Stimulated activated naive CD4-positive, alpha-beta T cell treated with Interleukin-2 at 50 U/mL for 16 hours (primary cell): ENCODE measurements around the gene PDE3B.
"Not testable (repeated sequence)": the region's sequence is repeated elsewhere in the genome, so short reads cannot be mapped to it uniquely, and the experiment has no call there.

Experiments used
- DNase-seq: peaks from one replicate; lab custom pipeline; 2025; lab: John Stamatoyannopoulos, UW

The PDE3B gene

GRCh38 chr11:14641801-14642200, 1.8 kb upstream of the PDE3B start:
- no peak for DNase-seq

DNA sequence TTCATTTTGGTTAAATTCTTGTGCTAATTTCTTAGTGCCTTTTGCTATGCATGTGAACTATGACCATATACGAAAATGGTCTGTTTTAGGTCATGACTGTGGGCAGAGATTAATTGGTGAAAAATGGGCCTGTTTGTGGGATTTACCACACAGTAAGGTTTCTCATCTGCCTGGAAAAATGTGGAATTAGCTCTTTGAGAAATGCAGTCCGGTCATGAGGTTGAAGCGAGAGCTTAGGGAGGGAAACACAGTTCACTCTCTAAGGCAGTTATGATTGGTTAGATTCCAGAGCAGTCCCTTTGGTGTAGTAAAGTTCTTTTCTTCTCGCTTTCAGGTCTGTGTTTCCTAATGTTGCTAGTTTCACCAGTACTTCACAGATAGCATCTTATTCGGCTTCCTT, 1.2 kb upstream of the PDE3B start:
- DNase-seq: no peak

DNA sequence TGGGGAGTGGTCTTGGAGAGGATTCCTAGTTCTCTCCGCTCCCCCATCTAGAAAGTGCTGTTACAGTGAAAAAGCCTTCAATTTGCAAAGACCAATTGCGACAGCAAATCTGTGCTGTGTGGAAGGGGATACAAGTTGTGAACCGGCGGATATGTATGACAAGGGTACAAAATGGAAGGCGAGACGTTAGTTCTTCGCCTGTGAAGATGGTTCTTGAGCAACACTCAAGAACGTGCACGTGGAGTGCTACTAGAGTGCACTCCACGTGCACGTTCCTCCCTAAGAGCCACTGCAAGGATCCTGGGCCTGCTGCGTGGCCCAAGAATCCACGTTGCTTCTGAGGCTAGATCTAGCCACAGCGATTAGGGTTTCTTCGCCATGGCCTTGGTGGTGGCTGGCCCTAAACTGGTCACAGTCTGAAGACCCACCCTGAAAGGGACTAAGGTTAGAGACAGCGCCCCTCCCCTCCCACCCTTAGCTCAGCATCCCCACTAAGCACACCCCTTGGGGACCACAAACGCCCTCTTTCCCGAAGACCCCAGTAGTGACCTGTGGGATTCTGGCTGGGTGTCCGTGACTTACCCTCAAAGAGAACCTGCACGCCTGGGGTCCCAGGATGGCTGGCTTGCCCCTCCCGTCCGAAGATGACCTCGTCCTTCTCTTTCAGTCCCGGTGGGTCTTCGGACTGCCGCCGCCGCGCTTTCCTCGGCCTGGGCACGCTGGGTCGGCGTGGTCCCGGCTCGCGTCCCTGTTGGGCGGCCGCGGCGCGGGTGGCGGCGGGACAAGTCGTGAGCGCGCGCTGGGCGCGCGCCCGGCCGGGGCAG, 519 bp upstream of the PDE3B start:
- no peak for DNase-seq

DNA sequence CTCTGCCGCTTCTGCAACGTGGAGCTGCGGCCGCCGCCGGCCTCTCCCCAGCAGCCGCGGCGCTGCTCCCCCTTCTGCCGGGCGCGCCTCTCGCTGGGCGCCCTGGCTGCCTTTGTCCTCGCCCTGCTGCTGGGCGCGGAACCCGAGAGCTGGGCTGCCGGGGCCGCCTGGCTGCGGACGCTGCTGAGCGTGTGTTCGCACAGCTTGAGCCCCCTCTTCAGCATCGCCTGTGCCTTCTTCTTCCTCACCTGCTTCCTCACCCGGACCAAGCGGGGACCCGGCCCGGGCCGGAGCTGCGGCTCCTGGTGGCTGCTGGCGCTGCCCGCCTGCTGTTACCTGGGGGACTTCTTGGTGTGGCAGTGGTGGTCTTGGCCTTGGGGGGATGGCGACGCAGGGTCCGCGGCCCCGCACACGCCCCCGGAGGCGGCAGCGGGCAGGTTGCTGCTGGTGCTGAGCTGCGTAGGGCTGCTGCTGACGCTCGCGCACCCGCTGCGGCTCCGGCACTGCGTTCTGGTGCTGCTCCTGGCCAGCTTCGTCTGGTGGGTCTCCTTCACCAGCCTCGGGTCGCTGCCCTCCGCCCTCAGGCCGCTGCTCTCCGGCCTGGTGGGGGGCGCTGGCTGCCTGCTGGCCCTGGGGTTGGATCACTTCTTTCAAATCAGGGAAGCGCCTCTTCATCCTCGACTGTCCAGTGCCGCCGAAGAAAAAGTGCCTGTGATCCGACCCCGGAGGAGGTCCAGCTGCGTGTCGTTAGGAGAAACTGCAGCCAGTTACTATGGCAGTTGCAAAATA, 816 bp downstream of the PDE3B start:
- DNase-seq: peak; percentile 24

DNA sequence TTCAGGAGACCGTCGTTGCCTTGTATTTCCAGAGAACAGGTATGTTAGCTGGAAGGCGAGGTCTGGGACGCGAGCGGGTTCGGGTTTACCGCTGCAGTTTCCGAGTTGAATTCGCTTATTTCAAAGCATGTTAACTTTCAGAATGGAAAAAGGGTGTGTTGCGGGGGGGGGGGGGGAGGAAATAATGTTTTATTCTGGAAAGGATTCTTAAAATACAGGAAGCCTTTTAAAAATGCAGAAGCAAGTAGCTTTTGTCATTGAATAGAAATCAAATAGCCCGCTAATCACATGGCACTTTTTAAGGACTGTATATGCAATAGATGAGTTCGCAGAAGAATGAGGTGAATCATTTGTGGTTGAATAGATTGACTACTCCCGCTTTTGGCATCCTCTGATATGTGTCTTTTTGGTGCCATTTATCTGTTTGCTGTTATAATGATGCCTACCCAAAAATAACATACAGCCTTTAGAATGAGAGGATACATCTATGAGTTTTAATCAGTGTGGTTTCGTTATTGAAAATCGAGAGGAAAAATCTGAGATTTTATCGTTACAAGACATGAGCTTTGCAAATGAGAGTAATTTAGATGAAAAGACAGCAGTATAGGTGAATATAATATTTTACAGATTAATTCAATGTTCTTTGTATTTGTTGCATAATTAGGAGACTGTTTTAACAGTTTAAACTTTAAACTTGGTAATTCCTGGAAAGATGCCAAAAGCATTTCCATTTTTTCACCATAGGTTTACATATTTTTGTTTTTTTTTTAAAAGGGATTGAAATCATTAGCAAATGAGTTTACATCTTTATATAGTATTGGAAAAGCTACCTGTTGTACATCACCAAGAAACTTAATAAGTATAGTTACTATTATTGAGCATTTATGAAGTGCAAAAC, 1.7 kb downstream of the PDE3B start:
- DNase-seq: peak; percentile 10

- no peak for DNase-seq
Observed at GRCh38 chr11:14645985-14646900, 2.6 kb downstream of the PDE3B start.

- DNase-seq: no peak
Observed at GRCh38 chr11:14650064-14650463, 6.5 kb downstream of the PDE3B start.

GRCh38 chr11:14653090-14653489, 9.5 kb downstream of the PDE3B start:
- DNase-seq: no peak

DNA sequence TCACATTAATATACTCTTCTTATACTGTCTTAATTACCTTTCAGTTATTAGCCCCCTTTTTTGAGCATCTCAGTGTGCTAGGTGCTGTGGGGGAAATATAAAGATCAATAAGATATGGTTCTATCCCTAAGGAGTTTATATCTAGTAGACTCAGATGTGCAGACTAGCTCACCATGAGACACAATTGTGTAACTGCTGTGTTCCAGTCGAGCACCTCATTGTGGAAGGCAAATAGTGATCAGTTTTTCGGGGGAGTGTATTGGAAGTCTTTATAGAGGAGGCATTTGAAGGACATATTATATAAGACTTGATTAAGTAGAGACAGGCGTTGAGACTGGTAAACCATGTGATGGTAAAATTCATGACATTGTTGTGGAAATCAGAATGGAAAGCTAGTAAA, 11.8 kb downstream of the PDE3B start:
- DNase-seq: no peak

GRCh38 chr11:14656536-14657457, 13.2 kb downstream of the PDE3B start:
- DNase-seq: no peak

GRCh38 chr11:14657841-14658240, 14.2 kb downstream of the PDE3B start:
- no peak for DNase-seq

DNA sequence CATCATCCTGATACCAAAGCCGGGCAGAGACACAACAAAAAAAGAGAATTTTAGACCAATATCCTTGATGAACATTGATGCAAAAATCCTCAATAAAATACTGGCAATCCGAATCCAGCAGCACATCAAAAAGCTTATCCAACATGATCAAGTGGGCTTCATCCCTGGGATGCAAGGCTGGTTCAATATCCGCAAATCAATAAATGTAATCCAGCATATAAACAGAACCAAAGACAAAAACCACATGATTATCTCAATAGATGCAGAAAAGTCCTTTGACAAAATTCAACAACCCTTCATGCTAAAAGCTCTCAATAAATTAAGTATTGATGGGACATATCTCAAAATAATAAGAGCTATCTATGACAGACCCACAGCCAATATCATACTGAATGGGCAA, 21.3 kb downstream of the PDE3B start:
- not testable (repeated sequence) for DNase-seq

DNA sequence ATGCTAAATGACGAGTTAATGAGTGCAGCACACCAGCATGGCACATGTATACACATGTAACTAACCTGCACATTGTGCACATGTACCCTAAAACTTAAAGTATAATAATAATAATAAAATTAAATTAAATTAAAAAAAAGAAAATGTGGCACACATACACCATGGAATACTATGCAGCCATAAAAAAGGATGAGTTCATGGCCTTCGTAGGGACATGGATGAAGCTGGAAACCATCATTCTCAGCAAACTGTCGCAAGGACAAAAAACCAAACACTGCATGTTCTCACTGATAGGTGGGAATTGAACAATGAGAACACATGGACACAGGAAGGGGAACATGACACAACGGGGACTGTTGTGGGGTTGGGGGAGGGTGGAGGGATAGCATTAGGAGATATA, 23.7 kb downstream of the PDE3B start:
- not testable (repeated sequence) for DNase-seq

DNA sequence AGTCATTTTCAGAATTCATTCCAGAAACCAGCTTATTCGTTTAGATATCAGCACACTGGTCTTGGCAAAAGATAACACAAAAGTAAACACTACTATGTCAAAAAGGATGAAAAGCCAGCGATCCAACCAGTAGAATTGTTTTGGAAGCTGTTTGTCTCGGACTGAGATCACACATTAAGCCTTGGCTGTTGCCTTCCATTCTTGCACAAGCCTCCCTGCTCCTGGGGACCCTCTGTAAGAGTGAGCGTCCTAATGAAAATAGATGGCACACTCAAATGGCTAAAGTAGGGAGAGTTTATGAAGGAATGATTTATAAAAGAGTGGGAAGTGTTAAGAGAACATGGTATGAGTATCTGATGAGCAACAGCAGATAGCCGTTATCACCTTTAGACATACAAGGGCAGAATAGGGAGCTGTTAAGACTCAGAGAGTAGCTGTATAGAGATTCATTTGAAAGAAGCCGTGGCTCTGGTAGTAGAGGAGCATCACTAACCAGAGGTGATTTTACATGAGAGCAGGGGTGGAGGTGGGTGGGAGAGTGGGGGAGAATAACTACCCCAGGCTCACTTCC, 25.2 kb downstream of the PDE3B start:
- no peak for DNase-seq

GRCh38 chr11:14669499-14669898, 25.9 kb downstream of the PDE3B start:
- no peak for DNase-seq

DNA sequence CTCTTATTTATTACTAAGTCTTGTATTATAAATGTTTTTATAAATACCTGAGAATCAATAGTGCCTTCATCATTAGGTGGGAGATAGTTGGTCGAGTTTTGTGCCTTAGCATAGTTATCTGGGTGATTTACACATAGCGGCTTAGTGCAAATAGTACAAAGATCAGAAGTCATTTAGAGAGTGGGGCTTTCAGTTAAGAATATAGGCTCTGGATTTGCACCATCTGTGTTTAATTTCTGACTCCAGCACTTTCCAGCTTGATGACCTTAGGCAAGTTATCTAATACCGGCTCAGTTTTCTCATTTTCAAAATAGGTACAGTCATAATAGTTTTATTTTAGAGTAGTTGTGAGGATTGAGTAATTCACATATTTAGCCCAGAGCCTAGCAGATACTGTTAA, 26.4 kb downstream of the PDE3B start:
- no peak for DNase-seq

DNA sequence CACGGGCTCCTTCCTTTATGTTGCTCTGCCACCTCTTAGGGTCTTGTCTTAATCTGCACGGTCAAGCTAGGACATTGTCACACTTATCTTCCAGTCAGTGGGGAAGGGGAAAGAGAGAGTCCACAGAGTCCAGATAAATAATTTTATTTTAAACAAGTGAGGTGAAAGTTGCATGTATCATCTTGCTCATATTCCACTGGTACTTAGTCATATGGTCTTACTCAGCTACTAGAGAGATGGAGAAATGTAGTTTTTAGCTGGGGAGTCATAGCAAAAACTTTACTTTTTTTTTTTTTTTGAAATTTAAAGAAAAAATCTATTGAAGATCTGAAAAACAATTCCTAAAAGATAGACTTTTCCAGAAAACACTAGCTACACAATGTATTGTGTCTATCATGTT, 29.0 kb downstream of the PDE3B start:
- DNase-seq: no peak

GRCh38 chr11:14673421-14673820, 29.8 kb downstream of the PDE3B start:
- DNase-seq: no peak

DNA sequence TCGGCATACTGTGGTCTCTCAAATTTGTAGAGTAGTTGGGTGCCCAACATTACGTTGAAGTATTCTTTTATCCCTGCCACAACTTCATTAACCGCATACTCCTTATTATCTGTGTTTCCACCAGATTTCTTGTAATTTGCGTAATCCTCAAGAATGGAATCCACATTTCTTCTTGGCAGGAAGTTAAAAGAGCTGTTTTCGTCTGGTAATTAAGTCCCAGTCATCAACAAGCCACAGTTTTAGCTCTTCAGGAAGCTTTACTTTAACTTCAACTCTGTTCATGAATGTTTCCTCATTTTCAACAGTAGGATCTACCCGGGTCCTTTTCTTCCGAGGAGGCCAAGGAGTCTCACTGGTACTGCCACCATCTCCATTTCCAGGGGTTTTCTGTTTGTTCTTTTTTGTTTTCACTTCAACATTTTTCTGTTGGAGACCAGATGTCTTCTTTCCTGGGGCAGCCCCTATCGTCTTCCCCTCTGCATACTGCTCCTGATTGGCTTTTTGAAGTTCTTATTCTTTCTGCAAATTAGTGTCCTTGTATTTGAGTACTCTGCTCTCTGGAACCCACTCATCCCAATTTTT, 30.3 kb downstream of the PDE3B start:
- DNase-seq: no peak
